HG02759 (cell line): Measurements from ENCODE around the gene IGFBP2.

Experiments used
- ATAC-seq: cut with Tn5 transposase; IDR thresholded peaks from one replicate; pipeline ENCODE4 v1.9.1; 2021; ENCODE audit warnings: mild to moderate bottlenecking, moderate library complexity; ENCODE audit not compliant: unreplicated experiment

IGFBP2 gene

DNA sequence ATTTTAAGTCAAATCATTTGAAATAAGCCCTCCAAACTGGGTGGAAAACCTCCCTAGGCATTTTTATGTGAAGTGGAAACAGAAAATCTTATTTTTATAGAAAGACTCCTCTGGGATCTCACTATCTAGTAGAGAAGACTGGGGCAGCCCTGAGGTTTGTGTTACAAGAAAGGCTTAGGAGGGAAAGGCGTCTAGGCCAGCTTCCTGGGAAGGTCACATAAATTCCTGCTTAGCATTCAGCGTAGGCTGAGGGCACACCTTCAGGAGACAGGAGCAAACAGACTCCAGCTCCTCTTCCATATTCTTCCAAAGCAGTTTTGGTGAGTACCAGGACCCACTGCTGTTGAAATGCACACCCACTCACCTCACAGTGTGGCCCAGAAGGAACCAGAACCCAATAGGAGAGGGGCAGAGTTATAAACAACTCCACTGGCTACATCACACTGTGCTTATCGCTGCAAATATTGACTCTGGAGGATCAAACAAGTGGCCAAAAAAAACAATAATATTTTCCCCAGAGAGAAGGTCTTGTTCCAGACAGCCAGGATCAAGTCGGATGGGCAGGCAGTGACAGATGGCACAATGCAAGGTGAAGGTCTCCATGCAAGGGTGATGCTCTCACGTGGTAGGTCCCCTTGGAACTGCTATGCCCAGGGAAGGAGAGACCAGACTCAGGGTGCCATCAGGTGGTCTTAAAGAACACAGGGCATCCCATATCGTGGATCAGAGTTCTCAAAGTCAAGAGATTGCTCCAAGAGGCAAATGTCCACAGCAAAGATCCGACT lies 17.7 kb upstream of the IGFBP2 start:
- ATAC-seq = no peak

- no peak for ATAC-seq
Measured at GRCh38 chr2:216616083-216616678, 17.0 kb upstream of the IGFBP2 start.

DNA sequence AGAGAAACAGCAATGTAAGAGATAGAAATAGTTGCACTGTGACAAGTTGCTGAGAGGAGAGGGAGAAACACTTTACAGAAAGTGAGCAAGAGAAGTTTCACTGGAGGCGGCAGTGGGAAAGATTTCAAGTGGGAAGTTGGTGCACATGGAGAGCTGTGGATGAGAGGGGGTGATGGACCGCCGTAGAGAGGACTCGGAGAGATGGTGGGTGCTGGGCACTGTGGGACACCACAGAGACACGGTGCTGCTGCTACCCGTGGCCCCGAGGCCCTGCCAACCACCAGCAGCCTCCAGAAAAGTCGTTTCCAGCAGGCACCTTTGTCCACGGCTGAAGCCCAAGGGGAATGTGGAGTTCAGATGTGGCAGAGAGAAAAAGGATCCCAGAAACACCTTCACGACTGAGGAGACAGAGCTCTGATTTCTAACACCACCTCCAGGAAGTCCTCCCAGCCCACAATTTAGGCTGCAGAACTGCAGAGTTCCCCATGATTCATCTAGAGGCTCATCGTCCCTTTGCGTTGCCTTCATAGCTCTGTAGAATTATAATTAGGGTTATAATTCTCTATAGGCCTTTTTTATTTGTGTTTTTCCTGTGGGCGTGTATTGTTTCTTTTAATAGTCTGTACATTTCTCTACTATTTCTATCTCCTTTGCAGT lies 15.9 kb upstream of the IGFBP2 start:
- no peak for ATAC-seq

GRCh38 chr2:216618785-216619184 lies 14.4 kb upstream of the IGFBP2 start:
- ATAC-seq = no peak

DNA sequence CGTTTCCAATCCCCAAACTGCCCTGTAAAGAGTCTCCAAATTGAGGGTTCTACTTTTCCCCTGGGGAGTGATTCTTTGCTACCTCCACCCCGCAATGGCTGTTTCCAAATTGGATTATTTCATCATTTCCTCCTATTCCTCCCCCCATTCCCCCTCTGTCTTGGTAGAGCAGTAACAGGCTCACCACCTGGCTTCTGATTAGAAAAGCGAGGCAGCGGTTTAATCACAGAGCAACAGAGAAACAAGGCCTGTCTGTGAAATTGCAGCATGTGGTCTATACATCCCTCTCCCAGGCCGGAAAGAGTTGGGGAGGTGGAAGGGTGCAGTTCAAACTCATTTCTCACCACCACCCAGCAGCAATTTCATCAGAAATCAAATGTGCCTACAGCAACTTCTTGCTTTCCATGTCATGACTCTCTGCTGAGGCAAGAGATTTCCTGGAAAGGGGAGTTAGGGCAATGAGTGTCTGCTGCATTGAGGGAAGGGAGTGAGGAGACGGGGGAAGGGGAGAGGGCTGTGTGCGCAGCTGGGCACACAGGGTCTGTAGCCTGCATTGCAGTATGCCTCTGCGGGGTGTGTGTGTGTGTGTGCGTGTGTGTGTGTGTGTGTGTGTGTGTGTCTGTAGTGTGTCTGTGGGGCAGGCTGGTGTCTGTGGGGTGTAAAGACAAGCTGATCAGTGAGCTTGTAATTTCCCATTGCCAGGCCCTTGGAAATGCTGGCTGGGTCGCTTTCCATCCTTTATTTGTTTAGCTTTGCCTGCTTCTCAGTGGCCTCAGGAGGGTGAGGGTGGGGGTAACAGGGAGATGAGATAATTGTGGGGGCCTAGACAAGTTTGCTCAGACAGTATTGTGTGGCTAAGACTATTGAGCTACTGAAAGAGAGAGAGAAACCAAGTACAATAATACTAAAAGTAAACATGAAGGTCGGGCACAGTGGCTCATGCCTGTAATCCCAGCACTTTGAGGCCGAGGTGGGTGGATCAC lies 13.5 kb upstream of the IGFBP2 start:
- no peak for ATAC-seq

DNA sequence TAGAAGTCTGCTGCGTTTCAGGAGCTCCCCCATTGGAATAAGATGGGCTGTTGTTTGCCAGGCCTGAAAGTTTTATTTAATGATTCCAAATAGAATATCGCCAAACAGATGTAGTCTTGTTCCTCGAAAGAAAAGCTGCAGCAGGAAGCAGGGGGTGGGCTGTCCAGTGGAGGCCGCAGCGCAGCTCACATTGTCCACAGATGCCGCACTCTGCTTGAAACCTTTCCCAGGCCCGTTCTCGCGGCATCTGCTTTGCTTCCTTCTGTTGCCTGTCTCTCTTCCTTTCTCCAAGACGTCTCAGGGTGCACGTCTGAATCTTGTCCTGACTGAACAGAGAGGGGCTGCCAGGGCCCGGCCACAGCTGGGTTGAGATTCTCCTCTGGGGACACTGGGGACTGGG lies 12.4 kb upstream of the IGFBP2 start:
- ATAC-seq = no peak

DNA sequence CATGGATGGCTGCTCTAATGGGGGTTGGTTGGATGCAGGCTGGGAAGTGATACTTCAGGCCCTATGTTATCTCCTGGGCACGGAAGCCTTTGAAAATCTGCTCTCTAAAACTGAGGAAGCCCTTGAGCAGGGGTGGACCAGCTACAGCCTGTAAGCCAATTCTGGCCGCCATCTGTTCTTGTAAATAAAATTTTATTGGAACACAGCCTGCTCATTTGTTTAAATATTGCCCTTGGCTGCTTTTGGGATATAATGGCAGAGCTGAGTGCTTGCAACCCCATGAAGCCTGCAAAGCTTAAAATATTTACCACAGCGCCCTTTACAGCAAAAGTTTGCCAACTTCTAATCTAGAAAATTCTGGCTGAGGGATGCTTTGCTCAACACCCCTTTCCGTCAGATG lies 11.9 kb upstream of the IGFBP2 start:
- no peak for ATAC-seq

DNA sequence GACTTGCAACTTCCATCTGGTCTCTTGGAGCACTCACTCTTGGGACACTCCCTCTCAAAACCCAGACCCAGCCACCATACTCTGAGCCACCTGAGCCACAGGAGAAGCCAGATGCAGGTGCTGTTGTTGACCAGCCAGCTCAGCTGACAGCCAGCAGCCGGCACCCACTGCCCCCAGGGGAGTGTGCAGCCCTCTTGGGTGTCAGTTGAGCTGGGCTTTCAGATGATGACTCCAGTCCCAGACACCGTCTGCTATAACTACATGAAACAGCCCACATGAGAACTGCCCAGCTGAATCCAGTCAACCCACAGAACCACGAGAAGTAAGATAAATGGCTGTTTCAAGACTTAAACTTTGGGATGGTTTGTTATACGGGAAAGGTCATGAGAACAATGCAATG lies 10.7 kb upstream of the IGFBP2 start:
- ATAC-seq = no peak

DNA sequence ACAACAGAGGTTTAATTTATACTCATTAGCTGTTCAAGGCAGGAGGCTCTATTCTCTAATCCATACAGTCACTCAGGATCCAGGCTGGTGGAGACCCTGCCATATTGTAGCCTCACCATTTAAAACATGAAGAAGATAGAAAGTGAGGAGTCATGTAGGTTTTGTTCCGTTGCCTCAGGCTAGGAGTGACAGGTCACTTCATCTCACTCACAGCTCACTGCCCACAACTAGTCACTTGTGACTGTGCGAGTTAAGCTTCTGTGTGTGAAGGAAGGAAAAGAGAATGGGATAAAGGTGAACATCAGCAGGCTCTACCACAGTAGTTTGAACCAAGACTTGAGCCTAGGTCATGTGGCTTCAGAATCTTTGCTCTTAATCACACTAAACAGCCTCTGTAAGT lies 9.0 kb upstream of the IGFBP2 start:
- ATAC-seq = no peak

GRCh38 chr2:216626168-216626874 lies 6.9 kb upstream of the IGFBP2 start:
- no peak for ATAC-seq

- ATAC-seq = no peak
Measured at GRCh38 chr2:216626875-216627245, 6.4 kb upstream of the IGFBP2 start.

DNA sequence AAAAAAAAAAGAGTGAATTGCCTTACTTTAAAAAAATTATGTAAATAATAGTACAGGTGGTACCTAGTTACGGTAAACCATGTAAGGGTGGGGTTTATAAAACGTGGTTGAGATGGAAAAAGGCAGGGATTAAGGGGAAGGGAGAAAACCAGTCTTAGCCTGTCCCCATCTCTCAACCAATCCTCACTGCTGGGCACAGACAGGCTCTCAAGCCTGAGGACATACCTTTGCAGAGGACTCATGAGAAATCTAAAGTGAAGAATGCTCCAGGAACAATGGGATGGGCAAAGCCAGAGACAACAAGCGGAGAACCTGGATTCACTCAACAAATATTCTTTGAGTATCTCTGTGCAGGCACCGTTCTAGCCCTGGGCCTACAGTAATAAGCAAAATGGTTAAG lies 3.4 kb upstream of the IGFBP2 start:
- no peak for ATAC-seq

DNA sequence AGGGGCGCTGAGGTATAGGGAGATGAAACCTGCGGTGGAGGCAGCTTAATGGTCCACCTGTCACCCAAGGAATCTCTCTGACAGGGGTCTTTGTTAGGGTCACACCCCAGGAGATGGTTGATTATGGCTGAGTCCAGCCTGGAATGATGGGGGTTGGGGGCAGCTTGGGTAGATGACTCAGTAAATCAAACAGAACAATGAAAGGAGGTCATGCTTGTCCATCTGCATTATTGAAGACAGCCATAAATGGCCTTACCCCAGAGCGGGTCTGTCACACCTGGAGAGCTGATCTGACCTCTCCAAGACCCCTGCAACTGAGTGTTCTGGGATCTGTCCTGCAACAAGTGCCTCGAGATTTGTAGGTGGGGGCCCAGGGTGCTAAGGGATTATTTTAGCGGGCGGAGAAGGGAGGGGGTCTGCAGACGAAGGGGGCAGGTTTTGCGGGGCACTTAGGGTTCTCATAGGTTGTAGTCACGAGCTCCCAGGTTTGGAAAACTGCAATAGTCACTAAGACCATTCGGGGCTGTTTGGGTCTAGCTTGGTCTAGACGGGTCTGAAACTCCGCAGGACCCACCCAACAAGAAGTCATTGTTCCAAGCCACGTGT lies 771 bp upstream of the IGFBP2 start:
- no peak for ATAC-seq

DNA sequence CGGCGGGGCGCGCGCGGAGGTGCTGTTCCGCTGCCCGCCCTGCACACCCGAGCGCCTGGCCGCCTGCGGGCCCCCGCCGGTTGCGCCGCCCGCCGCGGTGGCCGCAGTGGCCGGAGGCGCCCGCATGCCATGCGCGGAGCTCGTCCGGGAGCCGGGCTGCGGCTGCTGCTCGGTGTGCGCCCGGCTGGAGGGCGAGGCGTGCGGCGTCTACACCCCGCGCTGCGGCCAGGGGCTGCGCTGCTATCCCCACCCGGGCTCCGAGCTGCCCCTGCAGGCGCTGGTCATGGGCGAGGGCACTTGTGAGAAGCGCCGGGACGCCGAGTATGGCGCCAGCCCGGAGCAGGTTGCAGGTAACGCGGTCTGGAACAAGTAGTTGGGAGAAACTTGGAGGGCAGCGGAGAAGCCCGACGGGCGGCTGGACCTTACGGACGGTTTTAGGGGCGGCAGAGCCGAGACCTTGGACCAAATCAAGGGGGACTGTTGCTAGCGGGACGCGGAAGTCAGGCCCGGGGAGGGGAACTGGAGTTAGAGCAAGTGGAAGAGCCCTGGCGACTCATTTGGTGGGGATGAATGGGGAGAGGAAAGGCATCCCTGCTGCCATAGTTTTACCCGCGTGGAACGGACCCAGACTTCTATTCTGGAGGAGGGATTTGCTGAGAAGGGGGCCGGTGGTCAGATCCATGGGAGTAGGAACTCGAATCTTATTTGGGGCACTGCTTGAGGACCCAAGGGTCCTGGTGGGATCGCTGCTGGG lies 573 bp downstream of the IGFBP2 start:
- ATAC-seq = peak; percentile 29

GRCh38 chr2:216634370-216635148 lies 1.3 kb downstream of the IGFBP2 start:
- ATAC-seq = no peak

DNA sequence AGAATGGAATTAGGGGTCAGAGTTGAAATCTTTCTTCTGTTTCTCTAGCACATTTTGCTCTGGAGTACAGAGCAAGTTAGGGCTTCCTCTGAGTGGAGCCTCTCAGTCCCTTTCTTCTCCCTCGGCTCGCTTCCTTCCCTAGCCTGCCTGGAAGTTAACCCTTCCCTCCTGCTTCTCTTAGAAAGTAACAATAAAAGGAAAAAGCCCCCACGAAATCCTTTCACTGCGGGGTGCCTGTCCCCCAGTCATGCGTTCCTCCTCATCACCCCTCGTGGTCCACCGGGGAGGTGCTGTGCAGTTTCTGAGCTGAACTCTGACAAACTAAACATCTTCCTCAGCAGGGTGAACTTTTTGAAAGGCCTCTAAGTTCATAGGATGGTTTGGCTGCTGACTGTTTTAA lies 2.0 kb downstream of the IGFBP2 start:
- ATAC-seq = no peak

- ATAC-seq = no peak
Measured at GRCh38 chr2:216635701-216636550, 2.7 kb downstream of the IGFBP2 start.
